NCI-H187 (cell line): Measurements from ENCODE around the gene WWP2.

Experiments used
- DNase-seq, 2 experiments: peaks; one replicate each; lab custom pipeline; 2025; lab: John Stamatoyannopoulos, UW

The WWP2 gene

DNA sequence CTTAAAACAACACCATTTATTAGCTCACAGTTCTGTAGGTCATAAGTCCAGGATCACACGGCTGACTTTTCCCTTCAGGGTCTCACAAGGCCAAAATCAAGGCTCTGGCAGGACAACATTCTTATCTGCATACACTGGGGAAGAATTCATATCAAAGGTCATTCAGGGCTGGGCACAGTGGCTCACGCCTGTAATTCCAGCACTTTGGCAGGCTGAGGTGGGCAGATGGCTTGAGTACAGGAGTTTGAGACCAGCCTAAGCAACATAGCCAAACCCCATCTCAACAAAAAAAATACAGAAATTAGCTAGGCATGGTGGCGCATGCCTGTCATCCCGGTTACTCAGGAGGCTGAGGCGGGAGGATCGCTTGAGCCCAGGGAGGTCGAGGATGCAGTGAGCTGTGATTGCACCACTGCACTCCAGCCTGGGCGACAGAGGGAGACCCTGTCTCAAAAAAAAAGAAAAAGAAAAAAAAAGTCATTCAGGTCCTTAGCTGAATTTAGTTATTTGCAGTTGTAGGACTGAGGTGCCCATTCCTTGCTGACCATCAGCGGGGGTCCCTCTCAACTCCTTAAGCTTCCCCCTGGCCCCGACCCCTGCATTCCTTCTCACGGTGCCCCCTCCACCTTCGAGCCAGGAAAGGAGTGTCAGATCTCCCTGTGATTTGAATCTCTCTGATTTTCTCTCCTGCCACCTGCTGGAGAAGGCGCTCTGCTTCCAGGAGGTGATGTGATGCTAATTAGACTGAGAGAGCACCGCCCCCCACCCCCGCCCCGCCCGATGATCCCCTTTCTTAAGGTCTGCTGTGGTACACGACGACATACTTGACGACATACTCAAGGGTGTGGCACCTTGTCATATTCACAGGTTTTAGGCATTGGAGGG, 97.2 kb downstream of the WWP2 start:
- DNase-seq, result no peak

DNA sequence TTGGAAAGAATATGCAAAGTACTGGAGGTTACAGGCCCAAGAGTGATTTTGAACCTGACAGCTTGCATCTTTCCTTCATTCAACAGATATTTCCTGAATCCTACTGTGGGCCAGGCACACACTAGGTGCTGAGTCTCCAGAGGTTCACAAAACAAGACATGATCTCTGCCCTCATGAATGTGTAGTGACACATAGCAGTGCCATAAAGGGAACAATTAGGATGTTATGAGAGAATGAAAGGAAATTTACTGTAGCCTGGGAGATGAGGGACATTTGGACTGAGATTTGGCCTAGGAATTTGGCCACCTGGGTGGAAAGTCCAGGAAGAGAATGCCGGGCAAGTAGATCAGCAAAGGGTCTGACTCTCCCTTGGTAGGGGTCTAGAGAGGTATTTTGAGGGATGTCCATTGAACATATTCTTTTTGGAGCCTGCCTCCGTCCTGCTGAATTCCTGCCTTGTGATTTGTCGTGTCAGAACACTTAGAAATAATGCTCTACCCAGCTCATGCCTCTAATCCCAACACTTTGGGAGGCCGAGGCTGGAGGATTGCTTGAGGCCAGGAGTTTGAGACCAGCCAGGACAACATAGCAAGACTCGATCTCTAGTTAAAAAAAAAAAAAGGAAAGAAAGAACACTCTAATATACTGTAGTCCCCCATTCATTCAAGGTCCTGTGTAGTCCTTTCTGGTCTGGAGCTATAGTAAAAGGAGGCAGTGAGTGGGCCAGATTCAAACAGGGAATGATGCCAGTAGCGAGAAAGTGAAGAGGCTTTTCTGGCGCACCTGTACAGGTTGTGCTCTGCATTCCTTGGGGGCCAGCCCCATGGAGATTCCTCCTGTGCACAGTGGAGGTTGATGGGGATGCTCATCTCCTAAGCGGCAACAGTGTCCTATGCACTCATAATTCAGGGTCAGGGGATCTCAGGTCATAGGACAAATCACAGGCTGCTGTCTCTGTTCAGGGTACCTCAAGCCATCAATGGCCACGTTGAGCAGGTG, 98.4 kb downstream of the WWP2 start:
- DNase-seq, result no peak

DNA sequence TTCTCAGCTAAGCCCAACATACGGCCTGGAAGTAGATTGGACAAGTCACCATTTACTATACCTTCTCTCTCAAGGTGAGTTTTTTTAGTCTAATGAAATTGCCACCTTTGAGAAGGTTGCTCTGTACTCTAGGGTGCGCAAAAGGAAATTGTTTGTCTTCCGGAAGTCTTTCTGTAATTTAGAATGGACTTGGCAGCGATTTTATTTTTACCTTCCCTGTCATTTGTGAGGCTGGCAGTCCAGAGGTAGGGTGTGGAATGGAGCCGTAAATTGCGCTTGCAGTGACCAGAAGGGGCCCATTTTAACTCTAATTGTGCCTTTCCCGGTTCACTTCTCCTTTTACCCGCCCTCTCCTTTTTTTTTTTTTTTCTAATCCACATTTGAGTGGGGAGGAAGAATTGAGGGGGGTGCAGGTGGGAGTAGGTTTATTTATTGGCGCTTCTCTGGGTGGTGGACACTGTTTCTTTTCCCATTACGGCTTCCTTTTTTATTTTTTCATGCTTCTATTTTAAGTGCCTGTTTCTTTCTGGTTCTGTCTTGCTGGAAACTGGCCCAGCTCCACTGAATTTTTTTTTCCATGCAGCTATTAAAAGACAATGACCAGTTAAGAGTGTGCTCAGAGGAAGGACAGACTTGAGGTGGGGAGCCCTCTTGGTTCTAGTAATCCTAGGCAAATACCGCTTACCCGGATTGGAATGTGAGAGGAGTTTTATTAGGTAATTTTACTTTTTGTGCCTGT, 99.3 kb downstream of the WWP2 start:
- no peak for DNase-seq

DNA sequence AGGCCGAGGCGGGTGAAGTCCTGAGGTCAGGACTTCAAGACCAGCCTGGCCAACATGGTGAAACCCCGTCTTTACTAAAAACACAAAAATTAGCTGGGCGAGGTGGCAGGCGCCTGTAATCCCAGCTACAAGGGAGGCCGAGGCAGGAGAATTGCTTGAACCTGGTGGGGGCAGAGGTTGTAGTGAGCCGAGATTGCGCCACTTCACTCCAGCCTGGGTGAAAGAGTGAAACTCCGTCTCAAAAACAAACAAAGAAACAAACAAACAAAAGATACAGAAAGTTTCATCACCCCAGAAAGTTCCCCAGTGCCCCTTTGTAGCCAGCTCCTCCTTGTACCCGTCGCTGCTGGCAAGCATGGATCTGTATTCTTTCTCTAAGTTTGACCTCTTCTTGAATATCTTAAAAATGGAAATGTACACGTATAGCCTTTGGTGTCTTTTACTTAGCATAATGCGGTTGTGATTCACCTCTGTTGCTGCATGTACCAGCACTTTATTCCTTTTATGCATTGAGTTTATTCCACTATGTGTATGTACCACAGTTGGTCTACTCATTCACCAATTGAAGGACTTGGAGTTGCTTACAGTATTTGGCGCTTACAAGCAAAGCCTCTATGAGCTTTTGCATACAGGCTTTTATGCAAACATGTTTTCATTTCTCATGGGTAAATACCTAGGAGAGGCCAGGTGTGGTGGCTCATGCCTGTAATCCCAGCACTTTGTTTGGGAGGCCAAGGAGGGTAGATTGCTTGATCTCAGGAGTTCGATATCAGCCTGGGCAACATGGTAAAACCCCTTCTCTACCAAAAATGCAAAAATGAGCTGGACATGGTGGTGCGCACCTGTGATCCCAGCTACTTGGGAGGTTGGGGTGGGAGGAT, 101.5 kb downstream of the WWP2 start:
- DNase-seq, result no peak

DNA sequence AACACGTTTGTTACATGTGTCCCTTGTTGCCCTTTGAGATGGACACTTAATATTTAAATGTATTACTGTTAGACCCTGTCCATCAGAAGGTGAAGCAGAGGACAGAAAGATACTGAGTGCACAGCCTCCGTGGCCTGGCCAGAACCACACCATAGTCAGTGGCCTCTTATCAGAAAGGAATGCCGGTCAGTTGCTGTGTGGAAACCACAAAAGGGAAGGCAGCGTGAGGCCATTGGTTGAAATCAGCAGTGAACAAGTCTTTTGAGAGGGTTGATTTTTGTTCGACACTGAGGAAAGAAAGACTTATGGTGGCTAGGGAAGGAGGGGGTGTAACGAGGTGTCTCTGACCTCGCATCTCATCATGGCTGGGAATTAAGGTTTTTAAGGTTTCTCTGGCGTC, 103.6 kb downstream of the WWP2 start:
- DNase-seq, result no peak

DNA sequence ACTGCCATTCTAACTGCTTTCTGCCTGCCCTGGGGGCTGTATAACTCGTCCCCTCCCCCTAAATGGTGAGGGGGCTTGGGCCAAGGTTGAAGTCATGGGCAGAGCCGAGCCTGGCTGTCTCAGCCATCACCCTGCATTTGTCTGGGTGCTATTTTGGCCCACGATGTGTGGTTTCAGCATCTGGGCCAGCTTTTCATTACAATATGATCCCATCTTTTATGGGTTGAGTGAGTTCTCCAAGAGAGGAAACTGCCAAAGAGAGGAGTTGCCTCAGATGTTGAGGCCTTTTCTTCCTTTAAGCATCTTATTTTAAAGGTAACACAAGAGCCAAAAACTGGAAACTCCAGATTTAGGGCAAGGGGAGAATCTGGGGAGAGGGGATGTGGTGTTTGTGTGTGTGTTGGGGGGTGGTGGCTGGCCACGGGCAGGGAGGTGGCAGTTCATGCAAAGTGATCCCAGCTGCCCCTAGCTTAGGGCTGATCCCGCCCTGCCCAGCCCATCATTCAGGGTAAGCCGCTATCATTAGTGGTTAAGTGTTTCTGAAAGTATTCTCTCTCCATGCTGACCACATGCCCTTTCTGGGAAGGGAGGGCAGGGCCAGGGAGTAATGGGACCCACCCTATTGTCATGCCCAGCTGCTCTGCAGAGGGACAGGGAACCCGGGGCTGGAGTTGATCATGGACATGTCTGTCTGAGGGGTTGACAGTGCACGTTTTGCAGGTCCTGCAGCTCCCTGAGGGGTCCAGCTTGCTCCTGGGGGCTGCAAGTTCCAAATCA, 105.8 kb downstream of the WWP2 start:
- DNase-seq, result no peak

DNA sequence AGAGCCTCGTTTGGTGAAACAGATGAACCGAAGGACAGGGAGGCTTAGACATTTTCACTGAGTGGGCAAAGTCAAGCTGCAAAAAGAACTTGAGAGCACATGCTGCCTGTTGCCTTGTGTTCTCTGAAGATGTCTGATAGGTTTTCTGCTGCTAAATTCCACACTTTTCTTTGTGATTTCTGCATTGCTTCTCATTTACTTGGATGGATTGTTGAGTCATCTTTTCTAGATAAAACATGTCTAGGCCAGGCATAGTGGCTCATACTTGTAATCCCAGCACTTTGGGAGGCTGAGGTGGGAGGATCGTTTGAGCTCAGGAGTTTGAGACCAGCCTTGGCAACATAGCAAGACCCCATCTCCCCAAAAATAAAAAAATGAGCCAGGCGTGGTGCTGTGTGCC, 108.6 kb downstream of the WWP2 start:
- no peak for DNase-seq

DNA sequence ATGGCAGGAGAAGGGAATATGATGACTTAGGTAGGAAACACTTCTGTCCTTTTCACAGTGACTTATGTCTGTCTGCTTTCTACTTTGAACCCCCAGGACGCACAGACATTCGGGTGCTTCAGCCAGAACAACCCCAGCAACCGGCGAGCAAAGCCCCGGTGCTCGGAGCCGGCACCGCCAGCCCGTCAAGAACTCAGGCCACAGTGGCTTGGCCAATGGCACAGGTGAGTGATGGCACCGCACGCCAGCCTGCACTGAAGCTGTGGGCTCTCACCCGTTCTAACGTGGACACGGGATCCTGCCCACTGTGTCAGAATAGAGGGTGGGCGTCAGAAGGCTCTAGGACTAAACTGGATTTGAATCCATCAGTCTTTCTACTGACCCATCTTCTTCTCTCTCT, 109.6 kb downstream of the WWP2 start:
- DNase-seq, result no peak

DNA sequence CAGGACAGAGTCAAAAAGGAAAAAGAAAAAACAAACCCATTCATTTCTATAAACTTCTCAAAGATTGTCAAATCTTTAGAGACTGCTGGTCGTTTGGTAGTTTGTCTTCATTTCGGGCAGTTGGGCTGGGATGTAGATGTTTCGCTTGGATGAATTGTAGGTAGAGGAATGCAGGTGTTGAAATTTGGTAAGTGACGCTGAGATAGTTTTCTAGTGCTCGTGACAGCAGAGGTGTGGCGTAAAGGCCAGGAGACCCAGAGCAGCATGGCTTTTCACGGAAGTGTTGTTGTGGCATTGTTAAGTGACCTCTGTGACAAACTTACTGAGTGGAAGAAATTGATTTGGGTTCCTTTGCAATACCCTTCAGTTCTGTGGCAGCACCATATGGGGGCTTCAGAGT, 110.8 kb downstream of the WWP2 start:
- no peak for DNase-seq

DNA sequence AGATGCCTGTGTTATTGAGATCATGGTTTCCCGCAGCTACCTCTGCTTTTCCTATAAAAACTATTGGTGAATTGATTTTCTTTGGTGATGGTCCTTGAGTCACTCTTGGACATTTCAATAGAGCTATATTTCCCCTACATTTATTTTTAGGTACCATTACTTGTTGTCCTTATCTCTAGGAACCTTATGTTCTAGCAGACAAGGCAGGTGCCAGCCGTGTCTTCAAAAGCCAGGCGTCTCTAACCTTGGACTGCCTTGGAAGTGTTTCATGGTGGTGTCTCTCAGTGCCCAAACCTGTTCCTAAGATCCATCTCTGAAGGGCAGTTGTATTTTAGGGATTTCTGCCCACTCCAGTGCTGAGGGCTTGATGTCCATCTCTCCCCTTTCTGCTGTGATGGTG, 111.7 kb downstream of the WWP2 start:
- no peak for DNase-seq

DNA sequence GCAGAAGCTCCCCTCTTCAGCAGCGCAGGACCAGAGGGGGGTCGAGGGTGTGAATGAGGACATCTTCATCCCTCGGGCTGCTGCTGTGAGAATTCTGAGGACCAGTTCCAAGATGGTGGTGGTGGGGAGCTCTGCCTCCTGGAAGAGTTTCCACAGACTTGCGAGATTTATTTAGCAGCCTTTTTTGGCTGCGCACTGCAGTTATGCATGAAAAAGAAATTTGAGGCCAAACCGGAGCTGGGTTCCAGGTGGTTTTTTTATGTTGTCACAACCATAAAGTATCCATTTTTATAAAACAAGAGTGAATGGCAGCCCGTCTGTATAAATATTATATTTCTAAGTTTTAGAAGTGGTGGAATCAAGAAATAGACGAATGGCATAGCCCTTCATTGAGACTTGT, 112.1 kb downstream of the WWP2 start:
- no peak for DNase-seq

DNA sequence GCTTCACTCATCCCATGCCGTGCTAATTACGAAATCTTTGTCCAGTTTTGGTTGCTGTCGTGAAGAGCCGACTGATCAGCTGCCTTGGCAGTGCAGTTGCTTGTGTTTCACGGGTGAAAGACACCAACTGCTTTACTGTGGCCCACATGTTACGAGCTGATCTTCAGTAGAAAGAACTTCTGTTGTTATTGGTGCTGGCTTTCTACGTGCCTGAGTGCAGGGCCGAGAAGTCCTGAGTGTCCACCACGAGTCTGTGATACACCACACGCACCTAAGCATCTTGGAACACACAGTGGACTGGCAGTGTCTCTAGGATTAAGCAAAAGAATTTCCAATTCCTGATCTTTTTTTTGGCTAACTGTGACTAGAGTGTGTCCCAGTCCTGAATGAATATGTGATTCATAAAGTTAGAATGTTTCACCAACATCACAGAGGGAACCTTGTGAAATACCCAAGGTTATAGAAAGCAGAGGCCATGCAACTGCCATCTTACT, 118.6 kb downstream of the WWP2 start:
- no peak for DNase-seq

DNA sequence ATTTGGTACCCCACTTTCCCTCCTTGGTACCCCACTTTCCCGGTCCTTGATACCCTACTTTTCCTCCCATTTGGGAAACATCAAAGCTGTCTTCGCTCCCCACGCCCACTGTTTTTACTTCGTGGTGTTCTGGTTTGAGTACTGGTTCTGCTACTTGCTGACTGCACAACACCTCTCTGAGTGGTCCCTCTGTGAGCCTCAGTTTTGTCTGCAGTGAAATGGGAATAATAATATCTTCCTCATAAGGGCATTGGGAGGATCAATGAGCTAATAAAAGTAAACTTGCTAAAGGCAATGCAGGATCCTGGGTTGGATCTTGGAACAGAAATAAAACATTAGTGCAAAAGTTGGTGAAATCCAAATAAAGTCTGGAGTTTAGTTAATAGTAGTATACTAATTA, 119.0 kb downstream of the WWP2 start:
- DNase-seq, result no peak

DNA sequence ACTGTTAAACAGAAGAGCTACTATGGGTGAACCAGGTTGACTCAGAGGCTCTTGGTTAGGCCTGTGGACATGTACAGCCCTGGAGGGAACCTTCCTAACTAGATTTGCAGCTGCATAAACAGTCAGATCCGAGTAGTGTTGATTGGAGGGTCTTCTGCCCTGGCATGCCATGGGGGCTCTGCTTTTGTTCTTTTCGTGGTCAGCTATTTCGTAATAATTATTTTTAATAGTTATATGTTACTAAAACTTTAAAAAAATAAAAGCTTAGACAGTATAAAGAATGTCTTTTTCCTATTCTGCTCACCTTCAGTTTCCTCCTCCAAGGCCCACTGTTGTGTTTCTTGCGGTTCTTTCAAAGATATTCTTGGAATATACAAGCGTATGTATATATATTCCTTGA, 121.6 kb downstream of the WWP2 start:
- DNase-seq, result no peak

DNA sequence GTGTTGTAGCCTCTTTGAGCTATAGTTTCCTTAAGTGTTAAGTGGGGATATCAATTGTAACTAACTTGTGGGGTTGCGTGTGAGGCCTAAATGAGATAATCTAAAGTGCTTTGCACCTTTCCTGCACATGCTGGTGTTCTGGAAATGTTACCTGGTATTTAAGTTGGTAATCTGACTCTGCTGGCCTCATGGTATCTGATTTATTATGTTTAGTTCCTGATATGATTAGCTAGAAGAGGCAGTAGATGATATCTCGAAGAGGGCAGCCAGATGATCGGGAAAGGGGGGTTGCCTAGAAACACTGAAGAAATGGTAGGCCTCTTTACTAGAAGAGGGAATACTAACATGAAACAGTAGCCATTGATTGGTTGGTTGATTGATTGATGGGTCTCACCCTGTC, 123.6 kb downstream of the WWP2 start:
- DNase-seq, result no peak

DNA sequence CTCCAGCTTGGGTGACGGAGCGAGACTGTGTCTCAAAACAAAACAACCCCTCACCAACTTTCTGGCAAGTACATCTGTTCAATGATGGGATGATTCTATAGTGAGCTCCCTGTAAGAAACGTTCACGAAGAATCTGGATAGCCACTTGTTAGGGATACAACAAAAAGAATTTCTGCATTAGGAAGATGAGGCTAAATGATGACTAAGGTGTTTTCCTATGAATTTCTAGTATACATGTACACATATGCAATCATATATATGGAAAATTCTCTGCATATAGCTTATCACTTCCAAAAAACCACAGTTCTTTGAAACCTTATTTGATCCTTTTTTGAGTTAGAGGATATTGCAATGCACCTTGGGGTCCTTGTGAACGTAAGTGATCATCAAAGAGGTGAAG, 124.6 kb downstream of the WWP2 start:
- no peak for DNase-seq

DNA sequence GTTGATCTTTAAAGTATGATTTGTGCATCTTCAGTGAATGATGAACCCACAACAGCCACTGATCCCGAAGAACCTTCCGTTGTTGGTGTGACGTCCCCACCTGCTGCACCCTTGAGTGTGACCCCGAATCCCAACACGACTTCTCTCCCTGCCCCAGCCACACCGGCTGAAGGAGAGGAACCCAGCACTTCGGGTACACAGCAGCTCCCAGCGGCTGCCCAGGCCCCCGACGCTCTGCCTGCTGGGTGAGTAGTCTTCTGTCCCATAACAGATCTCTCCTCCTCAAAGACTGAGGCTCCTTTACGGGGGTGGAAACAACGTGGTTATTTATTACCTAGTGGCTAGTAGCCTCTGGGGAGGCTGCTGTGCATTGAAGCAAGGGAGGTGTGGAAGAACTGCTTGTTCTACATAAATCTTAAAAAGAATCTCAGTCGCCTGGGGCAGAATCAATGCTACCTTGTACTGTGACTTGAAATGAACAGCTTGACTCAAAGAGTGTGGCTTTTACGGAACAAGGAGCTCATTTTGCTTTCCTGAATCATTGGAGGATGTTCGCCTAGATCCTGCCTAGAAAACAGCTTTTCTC, 126.0 kb downstream of the WWP2 start:
- DNase-seq, result no peak

DNA sequence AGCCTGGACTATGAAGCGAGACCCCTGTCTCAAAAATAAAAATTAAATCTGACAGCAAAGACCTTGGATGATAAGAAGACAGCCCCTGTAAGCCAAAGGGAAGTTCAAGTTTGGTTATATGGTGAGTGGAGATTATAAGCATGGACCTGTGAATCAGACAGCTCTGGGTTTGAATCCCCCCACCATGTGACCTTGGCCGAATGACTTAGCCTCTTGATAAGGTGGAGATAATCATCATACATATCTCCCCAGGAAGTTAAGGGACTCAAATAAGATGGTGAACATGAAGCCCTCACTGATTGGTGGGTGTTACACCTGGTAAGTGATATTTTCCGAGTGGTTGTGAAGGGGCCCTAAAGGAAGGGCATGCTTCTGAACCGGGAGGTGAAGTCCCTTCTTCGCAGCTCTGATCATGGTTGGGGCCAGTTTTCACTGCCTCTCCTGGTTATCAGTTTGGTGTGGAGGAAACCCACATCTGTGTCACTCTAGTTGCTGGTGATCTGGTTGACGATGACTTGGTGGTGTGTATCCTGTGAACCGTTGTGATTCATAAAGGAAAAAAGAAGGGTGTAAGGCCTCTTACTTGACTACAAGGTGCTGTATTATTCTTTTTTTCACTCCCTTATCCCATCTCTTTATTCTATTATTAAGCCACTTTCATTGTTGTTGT, 127.3 kb downstream of the WWP2 start:
- no peak for DNase-seq
